NCI-H446 treated with DMSO at 0.1 percent for 48 hours (cell line): ENCODE results near the gene AGTR1.
"Not testable (repeated sequence)": the region's sequence is repeated elsewhere in the genome, so short reads cannot be mapped to it uniquely, and the experiment has no call there.

Experiments used
- DNase-seq: peaks from one replicate; lab custom pipeline; 2025; lab: John Stamatoyannopoulos, UW

Gene AGTR1

GRCh38 chr3:148758303-148758884, 60.7 kb downstream of the AGTR1 start:
- DNase-seq: no peak

- DNase-seq: no peak
Measured at GRCh38 chr3:148759430-148759829, 61.7 kb downstream of the AGTR1 start.

- DNase-seq: no peak
Measured at GRCh38 chr3:148763156-148763680, 65.5 kb downstream of the AGTR1 start.

GRCh38 chr3:148763986-148764935, 66.6 kb downstream of the AGTR1 start:
- DNase-seq: peak; percentile 29

GRCh38 chr3:148772361-148772760, 74.7 kb downstream of the AGTR1 start:
- no peak for DNase-seq

- DNase-seq: no peak
Measured at GRCh38 chr3:148772835-148773234, 75.1 kb downstream of the AGTR1 start.

GRCh38 chr3:148773805-148774204, 76.1 kb downstream of the AGTR1 start:
- DNase-seq: no peak

GRCh38 chr3:148778926-148779325, 81.2 kb downstream of the AGTR1 start:
- DNase-seq: no peak

- DNase-seq: not testable (repeated sequence)
Measured at GRCh38 chr3:148785026-148785425, 87.3 kb downstream of the AGTR1 start.

GRCh38 chr3:148786159-148786558, 88.5 kb downstream of the AGTR1 start:
- DNase-seq: not testable (repeated sequence)

GRCh38 chr3:148789146-148789545, 91.4 kb downstream of the AGTR1 start:
- no peak for DNase-seq

GRCh38 chr3:148789906-148790305, 92.2 kb downstream of the AGTR1 start:
- no peak for DNase-seq

GRCh38 chr3:148790370-148790769, 92.7 kb downstream of the AGTR1 start:
- DNase-seq: no peak

GRCh38 chr3:148790851-148791735, 93.4 kb downstream of the AGTR1 start:
- peak; percentile 56 for DNase-seq

- no peak for DNase-seq
Measured at GRCh38 chr3:148791920-148792319, 94.2 kb downstream of the AGTR1 start.

- no peak for DNase-seq
Measured at GRCh38 chr3:148792516-148792915, 94.8 kb downstream of the AGTR1 start.
